ENCODE measurements around the gene VTI1A. TPM values are rescaled to one million over a fixed set of nuclear protein-coding genes. Genes with fewer than 3 reads are reported as not detected.

VTI1A gene
- total RNA-seq, 2 donors from 2014 or later: 71.6 to 139 TPM

GRCh38 chr10:112816033-112816430 is 369.0 kb downstream of the VTI1A start:
- H3K4me1 ChIP-seq (ENCODE audit: control insufficient read depth in 1 of 2, low read depth in 2 of 2): peaks cover 13 to 24% of the 10 kb centered on the region in 2 donors
- no peak for ATAC-seq (ENCODE audit: insufficient number of reproducible peaks, low FRiP score, low read depth)
- DNase-seq (ENCODE audit: low spot score): no peak
- no peak for TF ChIP-seq CTCF (IDR thresholded peaks at IDR 0.05)
- no peaks in the 10 kb centered on the region for H3K27me3 ChIP-seq (replicated peaks; ENCODE audit: insufficient read depth)
- no peaks in the 10 kb centered on the region for H3K9me3 ChIP-seq
- peak overlapping the region; percentile 38 for H3K4me3 ChIP-seq
- H3K27ac ChIP-seq: no peak overlapping the region
- H3K36me3 ChIP-seq: no peaks in the 10 kb centered on the region

DNA sequence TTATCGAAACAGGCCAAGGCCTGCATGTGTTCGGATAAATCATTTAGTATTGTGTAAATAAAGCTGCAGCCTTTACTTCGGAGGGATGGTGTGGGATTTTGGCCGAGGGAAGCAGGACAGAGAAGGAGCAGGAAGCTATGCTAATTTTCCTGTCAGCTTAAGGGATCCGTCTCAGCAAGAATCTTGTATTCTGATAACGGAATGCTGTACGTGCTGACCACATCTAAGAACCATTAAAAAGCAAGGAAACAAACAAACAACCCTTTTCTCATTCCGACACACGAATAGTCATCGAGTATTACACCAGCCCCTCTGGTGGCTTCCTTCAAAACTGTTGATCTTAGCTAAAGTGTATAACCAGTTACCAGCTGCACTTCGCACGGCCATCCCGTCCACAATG is 369.9 kb downstream of the VTI1A start:
- no peak for TF ChIP-seq CTCF (IDR thresholded peaks at IDR 0.05)
- Histone ChIP-seq H3K27ac (no peak overlapping the region), H3K9me3 (no peaks in the 10 kb centered on the region), H3K27me3 (replicated peaks; ENCODE audit: insufficient read depth) (no peaks in the 10 kb centered on the region), H3K4me3 (no peak overlapping the region), H3K36me3 (no peaks in the 10 kb centered on the region), H3K4me1 (ENCODE audit: control insufficient read depth in 1 of 2, low read depth in 2 of 2) (peaks cover 13 to 22% of the 10 kb centered on the region in 2 donors)
- DNase-seq (ENCODE audit: low spot score): no peak
- ATAC-seq (ENCODE audit: insufficient number of reproducible peaks, low FRiP score, low read depth): no peak

DNA sequence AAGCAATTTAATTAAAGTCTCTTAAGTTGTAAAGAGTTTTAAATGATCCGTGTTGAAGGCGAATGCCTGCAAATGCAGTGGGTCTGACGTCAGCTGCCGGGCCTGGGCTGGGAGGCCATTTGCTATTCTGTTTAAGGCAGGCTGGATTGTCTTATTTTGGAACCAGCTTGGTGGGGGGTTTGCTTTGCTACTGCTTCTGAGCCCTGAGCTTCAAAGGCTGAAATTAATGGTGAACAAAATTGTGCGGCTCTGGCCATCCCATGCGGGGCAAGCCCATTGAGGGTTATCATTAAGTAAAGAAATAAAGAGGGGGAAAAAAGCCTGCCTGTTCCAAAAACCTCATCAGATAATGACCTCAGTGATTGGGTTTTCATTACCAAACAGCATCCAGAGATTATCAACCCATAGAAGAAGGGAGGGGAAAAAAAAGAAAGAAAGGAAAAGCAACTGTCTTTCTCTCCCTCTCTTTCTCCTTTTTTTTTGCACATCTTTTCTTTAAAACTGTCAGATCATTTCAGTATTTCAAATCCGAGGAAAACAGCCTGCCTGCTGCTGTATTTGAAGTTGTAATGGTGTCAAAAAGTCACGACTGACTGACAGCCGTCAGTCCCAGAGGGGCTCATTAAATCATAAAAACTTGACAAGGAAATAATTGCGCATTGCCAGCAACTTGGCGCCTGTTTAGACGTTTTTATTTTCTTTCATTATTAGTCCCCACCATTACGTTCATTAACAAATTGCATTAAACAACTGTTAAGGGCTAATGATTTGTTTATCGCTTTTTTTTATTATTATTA is 371.2 kb downstream of the VTI1A start:
- Histone ChIP-seq H3K4me1 (ENCODE audit: control insufficient read depth in 1 of 2, low read depth in 2 of 2) (peaks cover 4 to 11% of the 10 kb centered on the region in 2 donors), H3K27ac (no peak overlapping the region), H3K36me3 (no peaks in the 10 kb centered on the region), H3K4me3 (no peak overlapping the region), H3K27me3 (replicated peaks; ENCODE audit: insufficient read depth) (no peaks in the 10 kb centered on the region), H3K9me3 (no peaks in the 10 kb centered on the region)
- no peak for TF ChIP-seq CTCF (IDR thresholded peaks at IDR 0.05)
- no peak for DNase-seq (ENCODE audit: low spot score)
- no peak for ATAC-seq (ENCODE audit: insufficient number of reproducible peaks, low FRiP score, low read depth)

DNA sequence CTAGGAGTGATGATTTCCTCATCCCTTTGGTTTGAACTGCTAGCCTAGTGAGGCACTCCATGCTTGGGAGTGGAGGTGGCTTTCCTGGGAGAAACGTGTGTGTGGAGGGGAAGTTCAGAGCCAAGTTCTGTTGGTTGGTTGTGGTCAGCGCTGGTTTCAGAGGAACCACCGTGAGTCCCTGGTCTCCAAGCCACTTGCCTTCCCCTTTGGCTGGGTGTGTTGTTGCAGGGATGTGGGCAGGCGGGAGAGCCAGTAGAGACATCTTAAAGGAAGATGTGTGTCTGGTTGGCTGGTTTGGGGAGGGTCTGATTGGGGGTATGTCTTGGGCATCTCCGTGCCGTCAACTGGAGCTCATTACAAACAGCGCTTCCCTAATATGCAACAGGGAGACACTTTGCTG is 372.2 kb downstream of the VTI1A start:
- peaks cover 4 to 11% of the 10 kb centered on the region in 2 donors for H3K4me1 ChIP-seq (ENCODE audit: control insufficient read depth in 1 of 2, low read depth in 2 of 2)
- H3K9me3 ChIP-seq: no peaks in the 10 kb centered on the region
- DNase-seq (ENCODE audit: low spot score): no peak
- H3K36me3 ChIP-seq: no peaks in the 10 kb centered on the region
- no peak for ATAC-seq (ENCODE audit: insufficient number of reproducible peaks, low FRiP score, low read depth)
- no peak overlapping the region for H3K4me3 ChIP-seq
- H3K27me3 ChIP-seq (replicated peaks; ENCODE audit: insufficient read depth): no peaks in the 10 kb centered on the region
- no peak overlapping the region for H3K27ac ChIP-seq
- TF ChIP-seq CTCF (IDR thresholded peaks at IDR 0.05): no peak

- Histone ChIP-seq H3K27me3 (replicated peaks; ENCODE audit: insufficient read depth) (no peaks in the 10 kb centered on the region), H3K4me1 (ENCODE audit: control insufficient read depth in 1 of 2, low read depth in 2 of 2) (peaks cover 4 to 10% of the 10 kb centered on the region in 2 donors), H3K27ac (no peak overlapping the region), H3K36me3 (no peaks in the 10 kb centered on the region), H3K4me3 (no peak overlapping the region), H3K9me3 (no peaks in the 10 kb centered on the region)
- no peak for TF ChIP-seq CTCF (IDR thresholded peaks at IDR 0.05)
- DNase-seq (ENCODE audit: low spot score): no peak
- ATAC-seq (ENCODE audit: insufficient number of reproducible peaks, low FRiP score, low read depth): no peak
Observed at GRCh38 chr10:112820320-112820719, 373.3 kb downstream of the VTI1A start.

Measured in thoracic aorta (tissue), 2 donors.